GM10248 (cell line): ENCODE results near the gene SHROOM3.
A peak's percentile ranks its signal among the peaks of the same experiment; 100 is the strongest.

Experiments used
- CTCF ChIA-PET: fragments of 300-600 bp; sonication (Branson Sonifier 250); formaldehyde crosslinking; extraction: SDS; loops from one replicate; lab custom pipeline; 2021; ENCODE audit warnings: antibody characterized with exemption; lab: Yijun Ruan, JAX
- POLR2A ChIA-PET: fragments of 350-650 bp; sonication (Branson Sonifier 250); formaldehyde crosslinking; extraction: SDS; loops from one replicate; lab custom pipeline; 2020; ENCODE audit warnings: antibody characterized with exemption; lab: Yijun Ruan, JAX
- DNase-seq: peaks from one replicate; pipeline ENCODE4 v3.0.0; 2012; ENCODE audit errors: extremely low spot score
- TF ChIP-seq, protein P1 (sequence below): IDR thresholded peaks from 2 replicates; pipeline ENCODE4 v1.5.1; 2012; ENCODE audit warnings: mild to moderate bottlenecking, low read depth; ENCODE audit errors: extremely low read depth, missing control alignments, control extremely low read depth

Gene SHROOM3

DNA sequence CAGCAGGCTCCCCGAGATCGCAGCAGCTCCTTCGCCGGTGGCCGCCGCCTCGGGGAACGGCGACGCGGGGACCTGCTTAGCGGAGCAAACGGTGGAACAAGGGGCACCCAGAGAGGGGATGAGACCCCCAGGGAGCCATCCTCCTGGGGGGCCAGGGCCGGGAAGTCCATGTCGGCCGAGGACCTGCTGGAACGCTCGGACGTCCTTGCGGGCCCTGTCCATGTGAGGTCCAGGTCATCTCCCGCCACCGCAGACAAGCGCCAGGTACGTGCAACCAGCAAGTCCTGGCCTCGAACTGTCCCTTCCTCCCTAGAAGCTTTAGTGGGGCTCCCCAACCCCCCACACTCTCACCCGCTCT is 306.6 kb downstream of the SHROOM3 start:
- ChIA-PET CTCF (interaction anchor here (2.9 kb wide), 1 partner anchor 13 kb away, joined by 9 read pairs; no protein-coding TSS in a partner anchor), POLR2A (no interaction called here)
- DNase-seq: no peak
- TF ChIP-seq, protein P1, sequence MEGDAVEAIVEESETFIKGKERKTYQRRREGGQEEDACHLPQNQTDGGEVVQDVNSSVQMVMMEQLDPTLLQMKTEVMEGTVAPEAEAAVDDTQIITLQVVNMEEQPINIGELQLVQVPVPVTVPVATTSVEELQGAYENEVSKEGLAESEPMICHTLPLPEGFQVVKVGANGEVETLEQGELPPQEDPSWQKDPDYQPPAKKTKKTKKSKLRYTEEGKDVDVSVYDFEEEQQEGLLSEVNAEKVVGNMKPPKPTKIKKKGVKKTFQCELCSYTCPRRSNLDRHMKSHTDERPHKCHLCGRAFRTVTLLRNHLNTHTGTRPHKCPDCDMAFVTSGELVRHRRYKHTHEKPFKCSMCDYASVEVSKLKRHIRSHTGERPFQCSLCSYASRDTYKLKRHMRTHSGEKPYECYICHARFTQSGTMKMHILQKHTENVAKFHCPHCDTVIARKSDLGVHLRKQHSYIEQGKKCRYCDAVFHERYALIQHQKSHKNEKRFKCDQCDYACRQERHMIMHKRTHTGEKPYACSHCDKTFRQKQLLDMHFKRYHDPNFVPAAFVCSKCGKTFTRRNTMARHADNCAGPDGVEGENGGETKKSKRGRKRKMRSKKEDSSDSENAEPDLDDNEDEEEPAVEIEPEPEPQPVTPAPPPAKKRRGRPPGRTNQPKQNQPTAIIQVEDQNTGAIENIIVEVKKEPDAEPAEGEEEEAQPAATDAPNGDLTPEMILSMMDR: no peak

DNA sequence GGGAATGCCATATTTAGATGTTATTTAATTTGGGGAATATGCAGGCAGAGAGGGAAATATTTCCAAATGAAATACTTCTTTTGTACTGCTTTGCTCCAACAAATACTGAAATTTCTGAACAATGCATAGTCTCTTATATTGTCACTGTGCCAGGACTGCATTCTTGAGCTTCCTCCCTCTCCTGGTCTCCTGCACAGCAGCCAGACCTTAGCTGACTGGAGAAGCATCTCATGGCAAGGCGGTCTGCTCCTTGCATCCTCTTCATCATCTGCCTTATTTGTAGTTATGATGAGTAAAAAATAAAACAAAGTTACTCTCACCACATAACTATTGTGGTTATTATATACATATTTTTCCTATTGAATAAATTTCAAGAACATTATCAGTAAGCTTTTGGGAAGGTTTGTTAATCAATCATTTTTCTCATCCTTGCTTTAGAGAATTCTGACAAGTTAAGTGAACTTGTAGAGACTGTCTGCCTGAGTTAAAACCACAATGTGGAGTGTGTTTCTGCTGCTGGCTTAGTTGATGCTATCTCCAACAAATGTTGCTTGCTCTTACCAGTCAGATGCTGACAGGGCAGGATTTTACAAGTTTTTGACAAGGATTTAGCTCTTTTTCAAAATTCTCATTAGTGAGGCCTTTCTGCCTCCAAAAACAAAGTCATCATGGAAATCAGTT is 309.4 kb downstream of the SHROOM3 start:
- TF ChIP-seq, protein P1: no peak
- ChIA-PET CTCF (interaction anchor here (0.8 to 3.0 kb wide), 6 partner anchors 10 to 565 kb away, joined by 4 to 23 read pairs (median 7); no protein-coding TSS in a partner anchor), POLR2A (interaction anchor here (0.5 to 0.6 kb wide), 2 partner anchors 137 to 277 kb away, joined by 3 to 6 read pairs; no protein-coding TSS in a partner anchor)
- DNase-seq: no peak

DNA sequence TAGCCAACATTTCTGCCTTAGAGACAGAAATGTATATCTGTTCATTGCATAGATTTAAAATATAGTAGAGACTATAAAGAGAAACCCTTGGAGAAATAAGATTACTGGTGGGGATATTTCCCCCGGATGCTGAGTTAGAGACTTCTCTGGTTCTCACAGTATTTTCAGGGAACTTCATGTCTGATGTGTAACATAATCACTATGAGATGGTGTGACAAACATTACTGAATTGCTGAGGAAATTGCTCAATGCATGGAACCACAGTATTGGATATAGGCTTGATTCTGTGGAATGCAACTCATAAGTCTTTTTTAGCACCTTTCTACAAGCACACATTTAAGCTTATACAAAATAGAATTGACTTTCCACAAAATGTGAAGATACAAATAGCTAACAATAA is 310.2 kb downstream of the SHROOM3 start:
- no peak for DNase-seq
- TF ChIP-seq, protein P1: no peak
- POLR2A ChIA-PET: interaction anchor here (0.6 kb wide), 1 partner anchor 278 kb away, joined by 6 read pairs; no protein-coding TSS in a partner anchor
- CTCF ChIA-PET: interaction anchor here (1.2 to 3.0 kb wide), 7 partner anchors 12 to 565 kb away, joined by 3 to 23 read pairs (median 7); no protein-coding TSS in a partner anchor

DNA sequence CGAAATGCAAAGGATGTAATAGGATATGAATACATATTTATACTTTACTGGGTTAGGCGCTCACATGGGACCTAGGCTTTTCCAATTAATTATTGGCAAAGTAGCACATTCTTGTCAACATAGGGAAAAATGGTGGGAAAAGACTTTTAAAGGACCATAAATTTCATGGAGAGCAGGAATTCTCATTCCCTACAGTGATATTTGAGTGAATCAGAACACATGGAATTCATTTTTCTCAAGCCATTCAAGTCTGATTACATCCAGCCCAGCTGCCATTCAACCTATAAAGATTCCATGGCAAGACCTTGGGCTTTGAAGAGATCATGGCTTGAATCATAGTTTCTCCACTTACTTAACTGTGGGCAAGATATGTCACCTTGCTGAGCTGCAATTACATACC is 312.5 kb downstream of the SHROOM3 start:
- no peak for DNase-seq
- TF ChIP-seq, protein P1: no peak
- POLR2A ChIA-PET: no interaction called here
- CTCF ChIA-PET: interaction anchor here (1.0 kb wide), 1 partner anchor 243 kb away, joined by 3 read pairs; no protein-coding TSS in a partner anchor

DNA sequence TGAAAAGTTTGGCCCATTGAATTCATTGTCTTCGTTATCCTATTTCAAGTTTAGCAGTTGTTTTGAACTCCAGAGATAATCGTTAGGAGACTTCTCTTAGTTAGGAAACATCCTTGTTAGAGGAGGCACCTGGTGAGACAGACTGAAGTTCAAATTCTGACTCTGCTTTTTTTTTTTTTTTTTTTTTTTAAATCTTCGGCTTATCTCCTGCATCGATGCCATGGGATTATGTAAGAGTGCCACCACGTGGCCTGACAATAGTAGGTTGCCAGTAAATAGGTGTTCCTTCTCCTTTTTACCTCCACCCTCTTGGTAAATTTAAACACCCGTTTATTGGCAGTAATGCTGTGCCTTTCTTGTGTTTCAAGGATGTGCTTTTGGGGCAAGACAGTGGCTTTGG is 313.6 kb downstream of the SHROOM3 start:
- CTCF ChIA-PET: no interaction called here
- POLR2A ChIA-PET: no interaction called here
- TF ChIP-seq, protein P1: peak; percentile 48
- DNase-seq: no peak

DNA sequence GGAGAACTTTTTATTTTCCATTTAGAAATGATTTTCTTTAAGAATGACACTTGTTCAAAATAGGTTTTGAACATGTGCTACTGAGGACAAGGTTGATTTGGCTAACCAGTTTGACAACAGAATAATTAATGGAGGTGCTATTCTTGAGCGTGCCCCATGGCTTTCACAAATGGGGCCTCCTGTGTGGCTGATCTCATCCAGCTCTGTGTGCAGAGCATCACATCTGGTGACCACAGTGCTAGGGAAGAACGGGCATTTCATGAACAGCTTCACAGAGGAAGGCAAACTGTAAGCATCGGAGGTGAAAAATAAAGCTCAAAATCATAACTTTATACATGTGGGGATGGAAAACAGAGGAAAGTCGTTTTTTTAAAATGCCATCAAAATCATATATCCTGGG is 314.3 kb downstream of the SHROOM3 start:
- POLR2A ChIA-PET: no interaction called here
- no peak for DNase-seq
- TF ChIP-seq, protein P1: no peak
- CTCF ChIA-PET: interaction anchor here (1.0 to 1.7 kb wide), 4 partner anchors 8 to 319 kb away, joined by 3 to 6 read pairs (median 4); no protein-coding TSS in a partner anchor
